Fibroblast of skin of abdomen (primary cell): ENCODE measurements around the gene CMTM6.
"Not testable (repeated sequence)": the region's sequence is repeated elsewhere in the genome, so short reads cannot be mapped to it uniquely, and the experiment has no call there.

Experiments
- DNase-seq: peaks from one replicate; pipeline ENCODE4 v3.0.0-alpha.2; 2013

The CMTM6 gene

GRCh38 chr3:32442766-32443165, 59.9 kb downstream of the CMTM6 start:
- peak; percentile 71 for DNase-seq

GRCh38 chr3:32440611-32441350, 61.9 kb downstream of the CMTM6 start:
- peak; percentile 75 for DNase-seq

- DNase-seq: not testable (repeated sequence)
These were observed 63.2 kb downstream of the CMTM6 start for GRCh38 chr3:32439421-32439820.

GRCh38 chr3:32438596-32439344, 63.9 kb downstream of the CMTM6 start:
- DNase-seq: no peak

- DNase-seq: no peak
These were observed 64.8 kb downstream of the CMTM6 start for GRCh38 chr3:32437896-32438295.

GRCh38 chr3:32436816-32437189, 65.8 kb downstream of the CMTM6 start:
- no peak for DNase-seq

- DNase-seq: no peak
These were observed 66.5 kb downstream of the CMTM6 start for GRCh38 chr3:32435911-32436815.

GRCh38 chr3:32434206-32434605, 68.4 kb downstream of the CMTM6 start:
- DNase-seq: no peak

- no peak for DNase-seq
These were observed 69.7 kb downstream of the CMTM6 start for GRCh38 chr3:32432711-32433530.

- DNase-seq: no peak
These were observed 70.5 kb downstream of the CMTM6 start for GRCh38 chr3:32432045-32432710.

GRCh38 chr3:32431481-32431880, 71.2 kb downstream of the CMTM6 start:
- no peak for DNase-seq
